Right ventricle myocardium inferior (tissue), 1 donor: ENCODE results near the gene SDK2. TPM values are rescaled to one million over a fixed set of nuclear protein-coding genes. Genes with fewer than 3 reads are reported as not detected.

Experiments used
- ATAC-seq: fragments of 200-7000 bp; cut with Tn5 transposase; one replicate; pipeline ENCODE4 v1.9.1; 2020; ENCODE audit warnings: mild to moderate bottlenecking, moderate library complexity
- DNase-seq: peaks from one replicate; pipeline ENCODE4 v3.0.0; 2021; ENCODE audit errors: missing footprints
- intact Hi-C: fragments of 100-400 bp; cut with DNase I; formaldehyde crosslinking; loops from one replicate; pipeline ENCODE4 v1.11.0; 2022
- total RNA-seq: library from RNA; stranded (reverse); fragmentation: NEBNext Ultra II Directional; extraction: Animal tissue kit (Norgen Biotek cat#: 25700); gene quantifications from one replicate; pipeline ENCODE4 v1.2.1, GENCODE V29; 2021
- donor health status: DM: no; HTN: yes; CAD: no; lungs with severe emphysema.

The SDK2 gene
- total RNA-seq, 1 donor from 2014 or later = 1.6 TPM

DNA sequence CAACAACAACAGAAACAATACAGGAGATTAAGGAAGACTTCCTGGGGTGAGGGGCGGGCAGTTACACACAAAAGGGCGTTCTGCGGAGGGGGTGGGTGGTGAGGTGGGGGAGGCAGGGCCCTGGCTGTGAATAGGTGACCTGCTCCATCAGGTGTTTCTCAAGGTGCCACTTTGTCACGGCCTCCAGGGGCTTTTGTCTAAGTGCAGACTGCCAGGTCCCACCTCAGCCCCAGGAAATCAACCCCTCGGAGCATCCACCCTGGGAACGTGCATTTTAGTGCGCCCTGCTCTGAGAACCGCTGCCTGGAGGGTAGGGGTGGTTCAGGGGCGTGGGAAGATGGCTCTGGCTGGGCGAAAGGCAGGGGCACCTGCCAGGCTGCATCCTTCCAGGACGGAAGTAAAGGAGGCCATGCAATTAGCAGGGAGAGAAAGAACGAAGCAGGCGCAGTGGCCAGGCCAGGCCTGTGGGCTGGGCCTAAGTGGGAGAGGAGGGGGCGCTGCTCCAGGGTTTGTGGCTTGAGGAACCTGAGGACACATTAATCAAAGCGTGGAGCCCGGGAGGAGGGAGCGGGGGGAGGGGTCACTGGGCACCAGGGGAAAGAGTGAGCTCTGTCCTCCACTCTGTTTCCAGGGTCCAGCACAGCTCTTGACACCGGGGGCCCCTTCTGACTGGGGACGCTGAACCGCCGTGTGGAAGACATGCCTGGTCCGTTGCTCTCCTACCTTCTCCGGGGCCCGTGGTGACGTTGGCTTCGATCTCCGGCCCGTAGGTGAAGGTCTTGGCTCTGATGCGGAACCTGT, 283.1 kb downstream of the SDK2 start:
- DNase-seq (peak; percentile 45), ATAC-seq (no peak)
- intact Hi-C loops = loop anchor here (10.0 kb wide), 1 partner anchor 636 kb away; no protein-coding TSS in a partner anchor

- peak; percentile 74 for ATAC-seq
- intact Hi-C loops = loop anchor here (10.0 kb wide), 1 partner anchor 635 kb away; no protein-coding TSS in a partner anchor
- peak; percentile 80 for DNase-seq
These were observed 284.2 kb downstream of the SDK2 start for GRCh38 chr17:73359987-73360410.

- DNase-seq (no peak), ATAC-seq (no peak)
- intact Hi-C loops = no loop called here
These were observed 284.9 kb downstream of the SDK2 start for GRCh38 chr17:73359352-73359751.

DNA sequence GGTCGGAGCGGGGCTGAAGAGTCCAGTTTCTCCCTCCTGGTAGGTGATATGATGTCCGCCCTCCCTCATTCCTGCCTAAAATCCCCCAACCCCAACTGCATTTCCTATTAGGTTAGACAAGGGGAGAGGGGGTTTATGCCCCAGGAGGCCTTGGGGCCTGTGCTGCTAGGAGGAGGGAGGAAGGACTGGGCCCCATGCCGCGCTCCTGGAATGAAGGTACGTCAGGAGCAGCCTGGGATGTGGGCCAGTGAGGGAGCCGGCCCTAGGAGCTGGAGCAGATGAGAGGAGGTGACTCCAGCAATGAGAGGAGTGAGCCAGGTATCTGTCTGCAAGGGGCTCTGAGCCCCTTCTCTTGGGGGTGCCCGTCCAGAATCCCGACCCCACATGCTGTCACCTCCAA, 285.6 kb downstream of the SDK2 start:
- intact Hi-C loops = no loop called here
- DNase-seq (peak; percentile 81), ATAC-seq (peak; percentile 63)

DNA sequence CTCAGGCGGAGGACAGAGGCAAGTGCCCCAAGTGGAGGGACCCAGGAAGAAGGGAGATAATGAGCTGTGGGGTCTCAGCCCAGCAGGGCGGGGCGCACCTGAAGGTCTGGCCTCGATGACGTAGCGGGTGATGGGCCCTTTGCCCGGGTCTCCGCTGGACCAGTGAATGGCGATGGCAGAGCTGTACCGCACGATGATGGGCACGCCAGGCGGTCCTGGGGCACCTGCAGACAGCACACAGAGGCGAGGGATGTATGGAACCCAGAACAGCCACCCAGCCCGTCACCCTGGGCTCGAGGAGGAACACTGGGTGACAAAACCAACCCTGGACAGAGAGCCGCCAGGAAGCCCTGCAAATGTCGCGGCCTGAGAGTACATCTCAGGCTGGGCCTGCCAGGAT, 286.3 kb downstream of the SDK2 start:
- DNase-seq (peak; percentile 26), ATAC-seq (no peak)
- intact Hi-C loops = loop anchor here (2.0 kb wide), 2 partner anchors 37 to 45 kb away; partner anchors contain the start of gene CDC42EP4

DNA sequence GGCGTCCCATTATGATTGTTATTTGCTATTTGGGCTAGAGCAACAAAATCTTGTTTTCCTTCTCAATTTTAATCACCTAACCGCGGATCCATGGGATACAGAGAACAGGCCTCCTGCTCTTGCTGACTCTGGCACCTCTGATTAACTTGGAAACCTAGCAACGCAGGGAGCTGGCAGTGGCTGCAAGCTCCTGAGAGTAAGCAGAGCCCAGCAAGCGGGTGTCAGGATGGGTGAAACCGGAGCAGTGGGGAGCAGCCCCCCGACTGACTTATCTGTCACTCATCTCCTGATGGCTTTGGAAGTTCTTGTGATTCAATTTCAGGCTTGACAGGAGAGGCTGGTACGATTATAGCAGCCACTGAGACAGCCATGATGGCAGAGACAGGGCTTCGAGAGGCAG, 286.9 kb downstream of the SDK2 start:
- intact Hi-C loops = loop anchor here (2.0 kb wide), 2 partner anchors 37 to 45 kb away; partner anchors contain the start of gene CDC42EP4
- DNase-seq (peak; percentile 69), ATAC-seq (peak; percentile 54)

DNA sequence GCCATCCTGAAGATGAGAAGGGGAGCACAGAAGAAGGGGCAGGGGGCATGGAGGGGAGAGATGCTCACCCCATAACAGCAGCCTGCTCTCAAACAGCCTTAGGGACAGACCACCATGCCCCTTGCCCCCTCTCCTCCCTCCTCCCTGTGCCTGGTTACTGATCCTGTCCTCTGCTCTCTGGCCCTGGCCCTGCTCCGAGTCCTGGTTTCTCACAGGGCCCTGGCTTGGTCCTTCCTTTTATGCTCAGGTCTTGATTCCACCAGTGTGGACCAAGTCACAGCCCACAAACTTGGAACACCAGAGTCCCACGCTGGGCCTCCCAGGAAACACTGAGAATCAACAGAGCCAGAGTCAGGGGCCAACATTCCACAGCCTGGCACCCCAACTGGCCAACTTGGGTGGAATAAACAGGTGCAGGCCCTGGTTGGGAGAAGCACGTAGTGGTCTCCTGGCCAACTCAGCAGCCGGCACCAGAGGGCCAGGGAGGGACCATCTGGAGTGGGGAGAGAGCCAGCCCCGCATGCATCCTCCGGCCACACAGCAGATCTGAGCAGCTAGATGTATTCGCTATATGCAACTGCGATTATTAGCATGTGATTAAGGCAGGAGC, 287.6 kb downstream of the SDK2 start:
- ATAC-seq (no peak), DNase-seq (peak; percentile 50)
- intact Hi-C loops = loop anchor here (2.0 kb wide), 2 partner anchors 36 to 44 kb away; partner anchors contain the start of gene CDC42EP4

GRCh38 chr17:73354423-73355284, 289.6 kb downstream of the SDK2 start:
- intact Hi-C loops = no loop called here
- ATAC-seq (no peak), DNase-seq (peak; percentile 43)

DNA sequence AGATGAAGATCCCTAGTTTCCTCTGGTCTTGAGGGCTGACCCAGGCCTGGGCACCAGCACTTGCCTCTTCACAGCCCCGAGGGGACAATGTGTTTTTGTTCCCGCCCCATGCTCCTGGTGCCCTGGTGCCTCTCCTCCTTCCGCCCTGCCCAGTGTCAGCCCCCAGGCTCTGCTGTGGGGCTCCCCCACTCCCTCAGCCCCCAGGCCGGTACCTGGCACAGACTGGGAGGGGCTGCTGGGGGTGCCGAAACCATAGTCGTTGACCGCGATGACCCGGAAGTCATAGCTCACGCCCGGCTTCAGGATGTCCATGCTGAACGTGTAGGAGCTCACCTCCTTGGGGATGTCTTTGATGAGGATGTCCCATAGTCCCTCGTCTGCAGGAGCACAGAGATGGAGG, 292.0 kb downstream of the SDK2 start:
- intact Hi-C loops = no loop called here
- peak; percentile 32 for DNase-seq

GRCh38 chr17:73351764-73352163, 292.5 kb downstream of the SDK2 start:
- DNase-seq = peak; percentile 22
- no peak for ATAC-seq
- intact Hi-C loops = no loop called here

More for the DNA sequence above, 292.0 kb downstream of the SDK2 start:
- no peak for ATAC-seq

- intact Hi-C loops = no loop called here
- DNase-seq (peak; percentile 34), ATAC-seq (no peak)
These were observed 293.4 kb downstream of the SDK2 start for GRCh38 chr17:73350864-73351263.

- ATAC-seq (no peak), DNase-seq (peak; percentile 14)
- intact Hi-C loops = no loop called here
These were observed 294.6 kb downstream of the SDK2 start for GRCh38 chr17:73349647-73350046.

- peak; percentile 59 for DNase-seq
- intact Hi-C loops = no loop called here
- peak; percentile 53 for ATAC-seq
These were observed 295.1 kb downstream of the SDK2 start for GRCh38 chr17:73349138-73349537.

GRCh38 chr17:73348829-73349095, 295.5 kb downstream of the SDK2 start:
- intact Hi-C loops = no loop called here
- DNase-seq (peak; percentile 23), ATAC-seq (no peak)

GRCh38 chr17:73348018-73348828, 296.0 kb downstream of the SDK2 start:
- DNase-seq (peak; percentile 26), ATAC-seq (no peak)
- intact Hi-C loops = no loop called here

- ATAC-seq = no peak
- intact Hi-C loops = no loop called here
- peak; percentile 66 for DNase-seq
These were observed 296.9 kb downstream of the SDK2 start for GRCh38 chr17:73347351-73347750.

- intact Hi-C loops = no loop called here
- no peak for ATAC-seq
- DNase-seq = peak; percentile 50
These were observed 297.6 kb downstream of the SDK2 start for GRCh38 chr17:73346501-73347162.
